Gastrocnemius medialis (tissue), 4 donors: ENCODE data around the gene COL5A2.

Experiments used
- POLR2A ChIP-seq, 2 donors: fragments of 450-650 bp; IDR thresholded peaks; one replicate each; pipeline ENCODE4 v1.6.1; 2017; ENCODE audit warnings: antibody characterized with exemption in 2 of 2, mild to moderate bottlenecking in 2 of 2, moderate library complexity in 2 of 2
- TF ChIP-seq, protein P1 (sequence below), 5 experiments: fragments of 450-650 bp in 3 of 5; fragments of 200-600 bp in 2 of 5; sonication (generic) in 2 of 5; IDR thresholded peaks in 4 of 5; conservative IDR thresholded peaks in 1 of 5; 1 replicate in 4 of 5; 2 replicates in 1 of 5; pipeline ENCODE4 v1.5.1; 2016 to 2019; ENCODE audit warnings: antibody characterized with exemption in 5 of 5, mild to moderate bottlenecking in 3 of 5, moderate library complexity in 3 of 5

DNA sequence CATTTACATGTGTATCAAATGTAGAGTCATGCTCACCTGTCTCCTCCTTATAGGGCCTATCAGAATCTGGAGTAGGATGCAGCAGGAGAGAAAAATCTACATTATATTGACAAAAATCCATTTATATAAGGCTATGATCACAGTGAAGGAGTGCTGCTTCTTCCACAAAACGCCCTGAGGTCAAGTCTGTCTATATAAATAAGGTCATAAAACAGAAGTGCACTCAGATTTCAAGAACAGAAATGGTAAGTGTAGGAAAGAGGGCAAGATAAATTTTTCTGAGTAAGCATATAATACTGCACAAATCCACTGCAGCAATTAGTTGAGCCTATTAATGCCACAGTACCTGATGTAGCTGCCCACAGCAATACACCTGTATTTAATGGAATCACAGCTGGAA lies 51.8 kb downstream of the COL5A2 start:
- TF ChIP-seq, protein P1, sequence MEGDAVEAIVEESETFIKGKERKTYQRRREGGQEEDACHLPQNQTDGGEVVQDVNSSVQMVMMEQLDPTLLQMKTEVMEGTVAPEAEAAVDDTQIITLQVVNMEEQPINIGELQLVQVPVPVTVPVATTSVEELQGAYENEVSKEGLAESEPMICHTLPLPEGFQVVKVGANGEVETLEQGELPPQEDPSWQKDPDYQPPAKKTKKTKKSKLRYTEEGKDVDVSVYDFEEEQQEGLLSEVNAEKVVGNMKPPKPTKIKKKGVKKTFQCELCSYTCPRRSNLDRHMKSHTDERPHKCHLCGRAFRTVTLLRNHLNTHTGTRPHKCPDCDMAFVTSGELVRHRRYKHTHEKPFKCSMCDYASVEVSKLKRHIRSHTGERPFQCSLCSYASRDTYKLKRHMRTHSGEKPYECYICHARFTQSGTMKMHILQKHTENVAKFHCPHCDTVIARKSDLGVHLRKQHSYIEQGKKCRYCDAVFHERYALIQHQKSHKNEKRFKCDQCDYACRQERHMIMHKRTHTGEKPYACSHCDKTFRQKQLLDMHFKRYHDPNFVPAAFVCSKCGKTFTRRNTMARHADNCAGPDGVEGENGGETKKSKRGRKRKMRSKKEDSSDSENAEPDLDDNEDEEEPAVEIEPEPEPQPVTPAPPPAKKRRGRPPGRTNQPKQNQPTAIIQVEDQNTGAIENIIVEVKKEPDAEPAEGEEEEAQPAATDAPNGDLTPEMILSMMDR (IDR thresholded peaks at IDR 0.05 in 4 of 5, conservative IDR thresholded peaks at IDR 0.05 in 1 of 5), result no peak
- no peak for TF ChIP-seq POLR2A (IDR thresholded peaks at IDR 0.05)
